NCI-H146 treated with DMSO at 0.1 percent for 48 hours (cell line): ENCODE results near the gene TMEM167B.
"Not testable (repeated sequence)": the region's sequence is repeated elsewhere in the genome, so short reads cannot be mapped to it uniquely, and the experiment has no call there.

Experiments used
- DNase-seq: peaks from one replicate; lab custom pipeline; 2025; ENCODE audit not compliant: unreplicated experiment; lab: John Stamatoyannopoulos, UW

TMEM167B gene

DNA sequence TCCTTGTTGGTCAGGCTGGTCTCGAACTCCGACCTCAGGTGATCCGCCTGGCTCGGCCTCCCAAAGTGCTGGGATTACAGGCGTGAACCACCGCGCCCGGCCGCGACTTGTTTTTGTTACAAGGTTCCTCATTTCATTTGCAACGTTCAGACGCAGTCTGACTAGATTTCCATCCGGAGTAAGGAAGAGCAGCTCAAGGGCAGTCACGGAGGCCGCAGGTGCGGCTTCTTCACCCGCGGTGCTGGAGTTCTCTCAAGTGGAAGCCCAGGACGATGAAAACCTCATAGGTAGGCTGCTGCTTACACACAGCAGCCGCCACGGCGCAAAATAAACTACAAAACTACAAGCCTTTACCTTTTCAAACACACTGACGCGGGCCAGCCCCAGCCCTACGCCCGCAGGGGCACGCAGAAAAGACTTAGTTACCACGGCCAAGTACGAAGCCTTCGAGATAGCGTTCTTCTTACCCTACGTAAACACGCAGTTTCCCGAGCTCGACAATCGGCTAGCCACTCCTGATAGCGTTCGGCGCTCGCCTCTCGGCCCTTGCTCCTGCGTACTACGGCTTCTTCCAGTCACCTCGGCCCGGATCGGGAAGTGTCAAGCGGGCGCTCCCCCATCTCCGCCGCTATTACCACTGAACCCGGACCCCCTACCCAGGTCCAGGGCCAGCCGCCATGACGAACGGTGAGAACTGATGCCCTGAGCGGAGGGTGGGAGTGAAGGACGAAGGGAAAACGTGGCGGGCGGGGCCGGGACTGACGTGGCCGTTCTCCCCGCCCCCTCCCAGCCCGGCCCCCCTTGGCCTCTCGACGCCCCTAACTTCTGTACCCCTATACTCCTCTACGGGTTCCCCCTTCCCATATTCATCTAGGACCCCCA lies at the start of gene TMEM167B:
Gene TMEM167B, plus strand, starts transcription at position 569 of the 882 bp plus-strand sequence. Its CDS starts 109 bp downstream, at position 678.
- DNase-seq = peak; percentile 73

- no peak for DNase-seq
These were observed 49.5 kb upstream of the TMEM167B start for GRCh38 chr1:109040989-109041620.

DNA sequence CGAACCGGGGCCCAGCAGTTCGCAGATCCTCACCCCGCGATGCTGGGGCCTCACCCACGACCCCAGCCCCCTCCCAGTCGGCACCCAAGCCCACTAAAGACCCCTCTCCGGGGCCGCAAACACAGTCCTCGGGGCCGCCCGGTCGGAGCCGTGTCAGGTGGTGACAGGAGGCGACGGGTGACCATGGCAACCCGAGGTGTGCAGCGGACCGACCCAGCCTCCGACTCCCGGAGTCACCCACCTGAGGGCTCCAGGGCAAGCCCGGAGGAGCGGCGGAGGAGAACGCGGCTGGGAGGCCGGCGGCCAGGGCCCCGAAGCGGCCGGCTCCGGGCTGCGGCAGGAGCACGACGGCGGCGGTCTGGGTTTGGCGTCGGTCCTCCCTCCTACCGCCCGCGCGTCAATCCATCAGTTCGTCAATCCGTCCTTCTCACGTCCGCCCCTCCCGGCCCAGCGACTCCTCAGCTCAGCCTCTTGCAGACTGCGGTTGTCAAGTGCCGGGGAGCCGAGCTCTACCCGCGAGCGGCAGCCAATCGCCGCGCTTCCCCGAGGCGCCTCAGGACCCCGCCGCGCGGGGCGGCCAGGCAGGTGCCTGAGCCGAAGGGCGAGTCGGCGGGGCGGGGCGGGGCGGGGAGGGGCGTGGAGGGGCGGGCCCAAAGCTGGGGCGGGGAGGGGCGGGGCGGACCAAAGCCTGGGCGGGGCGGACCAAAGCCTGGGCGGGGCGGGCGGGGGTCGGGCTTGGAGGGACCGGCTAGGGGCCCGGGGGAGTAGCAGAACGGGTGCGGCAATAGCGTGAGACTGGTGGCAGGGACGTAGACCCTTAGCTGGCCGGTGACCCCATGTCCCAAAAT lies 48.7 kb upstream of the TMEM167B start, which contains the start of gene WDR47:
Gene WDR47, minus strand, starts transcription at position 482 of the 848 bp plus-strand sequence. CDS start 18,590 bp downstream, outside the sequence.
- peak; percentile 86 for DNase-seq

GRCh38 chr1:109045595-109045994 lies 45.0 kb upstream of the TMEM167B start:
- DNase-seq = no peak

DNA sequence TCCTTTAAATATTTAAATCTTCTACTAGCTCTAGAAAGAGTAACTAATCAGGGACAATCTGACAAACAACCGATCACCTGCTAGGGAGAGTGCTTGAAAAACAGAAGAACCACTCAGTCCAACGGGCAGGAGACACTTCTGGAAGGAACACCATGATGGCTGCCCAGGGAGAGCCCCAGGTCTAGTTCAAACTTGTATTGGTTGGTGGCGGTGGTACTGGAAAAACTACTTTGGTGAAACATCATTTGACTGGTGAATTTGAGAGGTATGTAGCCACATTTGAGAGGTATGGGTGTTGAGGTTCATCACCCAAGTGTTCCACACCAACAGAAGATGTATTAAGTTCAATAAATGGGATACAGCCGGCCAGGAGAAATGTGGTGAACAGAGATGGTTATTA lies 43.9 kb upstream of the TMEM167B start:
- DNase-seq = no peak

GRCh38 chr1:109047339-109047738 lies 43.2 kb upstream of the TMEM167B start:
- no peak for DNase-seq

- DNase-seq = no peak
These were observed 42.2 kb upstream of the TMEM167B start for GRCh38 chr1:109048335-109048734.

DNA sequence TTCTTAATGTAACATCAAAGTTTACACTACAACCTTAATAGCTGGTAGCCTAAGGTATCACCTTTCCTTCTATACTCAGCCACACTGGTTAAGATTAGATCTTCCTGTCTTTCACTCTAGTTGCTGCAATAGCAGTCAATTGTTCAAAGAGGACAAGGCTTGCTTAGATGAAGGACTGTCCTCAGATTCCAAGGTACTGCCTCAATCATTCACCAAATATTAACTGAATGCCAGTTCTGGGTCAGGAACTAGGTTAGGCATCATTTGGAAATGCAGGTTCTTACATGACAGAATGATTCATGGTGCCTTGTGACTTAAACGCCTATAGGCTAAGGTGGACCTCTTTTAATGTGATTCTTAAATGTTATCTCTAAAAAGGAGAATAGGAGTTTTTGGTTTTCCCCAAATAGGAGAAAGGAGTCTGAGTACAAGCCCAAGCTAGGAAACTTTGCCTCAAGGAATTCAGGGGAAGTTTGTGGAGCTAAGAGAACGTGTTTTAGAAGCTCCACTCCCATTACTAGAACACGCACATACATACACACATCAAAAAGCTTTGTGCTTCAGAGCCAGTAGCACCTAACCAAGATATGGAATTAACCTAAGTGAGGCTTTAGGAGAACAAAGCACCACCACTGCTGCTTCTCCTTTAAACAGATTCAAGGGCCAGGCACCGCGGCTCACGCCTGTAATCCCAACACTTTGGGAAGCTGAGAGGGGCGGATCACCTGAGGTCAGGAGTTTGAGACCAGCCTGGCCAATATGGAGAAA lies 40.2 kb upstream of the TMEM167B start:
- no peak for DNase-seq

GRCh38 chr1:109052145-109052544 lies 38.4 kb upstream of the TMEM167B start:
- DNase-seq = not testable (repeated sequence)

DNA sequence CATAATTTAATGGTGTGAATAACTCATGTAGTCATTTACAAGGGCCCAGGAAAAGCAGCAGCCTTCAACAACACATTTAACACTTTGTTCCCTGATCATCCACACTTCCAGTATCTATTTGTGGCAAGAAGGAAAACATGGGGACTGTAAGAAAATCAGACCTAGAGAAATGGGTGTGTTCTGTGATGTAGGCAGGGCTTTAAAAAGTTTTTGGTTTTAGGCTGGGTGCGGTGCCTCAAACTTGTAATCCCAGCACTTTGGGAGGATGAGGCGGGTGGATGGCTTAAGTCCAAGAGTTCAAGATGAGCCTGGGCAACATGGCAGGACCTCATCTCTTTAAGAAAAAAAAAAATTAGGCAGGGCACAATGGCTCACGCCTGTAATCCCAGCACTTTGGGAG lies 34.5 kb upstream of the TMEM167B start:
- no peak for DNase-seq

DNA sequence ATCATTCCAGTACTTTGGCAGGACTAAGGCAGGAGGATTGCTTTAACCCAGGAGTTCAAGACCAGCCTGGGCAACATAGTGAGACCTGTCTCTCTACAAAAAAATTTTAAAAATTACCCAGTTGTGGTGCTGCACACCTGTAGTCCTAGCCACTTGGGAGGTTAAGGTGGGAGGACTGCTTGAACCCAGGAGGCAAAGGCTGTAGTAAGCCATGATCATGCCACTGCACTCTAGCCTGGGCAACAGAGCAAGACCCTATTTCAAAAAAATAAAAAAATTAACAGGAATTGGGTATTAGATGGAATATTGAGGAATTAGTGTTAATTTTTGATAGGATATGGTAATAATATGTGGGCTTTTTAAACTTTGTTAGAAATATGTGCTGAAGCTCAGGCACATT lies 31.5 kb upstream of the TMEM167B start:
- DNase-seq = no peak

- no peak for DNase-seq
These were observed 29.9 kb upstream of the TMEM167B start for GRCh38 chr1:109060707-109061106.

DNA sequence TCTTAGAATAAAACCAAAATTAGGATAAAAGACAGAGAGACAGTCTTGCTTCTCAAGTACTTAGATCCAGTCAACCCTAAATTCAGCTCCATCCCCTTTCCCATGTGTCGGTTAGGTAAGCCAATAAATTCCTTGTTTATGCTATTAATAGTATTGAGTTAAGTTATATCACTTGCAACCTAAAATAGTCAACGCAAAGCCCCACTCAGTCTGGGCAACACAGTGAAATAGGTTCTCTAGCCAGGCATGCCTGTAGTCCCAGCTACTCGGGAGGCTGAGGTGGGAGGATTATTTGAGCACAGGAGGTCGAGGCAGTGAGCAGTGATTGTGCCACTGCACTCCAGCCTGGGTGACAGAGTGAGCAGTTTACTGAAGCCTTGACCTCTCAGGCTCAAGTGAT lies 29.4 kb upstream of the TMEM167B start:
- no peak for DNase-seq

- no peak for DNase-seq
These were observed 25.4 kb upstream of the TMEM167B start for GRCh38 chr1:109065137-109065536.

- DNase-seq = no peak
These were observed 22.7 kb upstream of the TMEM167B start for GRCh38 chr1:109067883-109068282.

DNA sequence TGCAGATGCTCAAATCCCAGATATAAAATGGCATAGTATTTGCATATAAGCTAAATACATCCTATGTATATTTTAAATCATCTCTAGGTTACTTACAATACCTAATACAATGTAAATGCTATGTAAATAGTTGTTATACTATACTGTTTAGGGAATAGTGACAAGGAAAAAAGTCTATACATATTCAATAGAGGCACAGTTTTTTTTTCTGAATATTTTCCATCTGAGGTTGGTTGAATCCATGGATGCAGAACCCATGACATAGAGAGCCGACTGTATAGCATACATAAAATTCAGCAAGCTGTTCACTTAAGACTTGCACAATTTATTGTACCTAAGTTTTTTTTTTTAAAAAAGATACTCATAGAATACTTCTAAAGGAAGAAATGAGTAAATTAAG lies 21.3 kb upstream of the TMEM167B start:
- DNase-seq = no peak

DNA sequence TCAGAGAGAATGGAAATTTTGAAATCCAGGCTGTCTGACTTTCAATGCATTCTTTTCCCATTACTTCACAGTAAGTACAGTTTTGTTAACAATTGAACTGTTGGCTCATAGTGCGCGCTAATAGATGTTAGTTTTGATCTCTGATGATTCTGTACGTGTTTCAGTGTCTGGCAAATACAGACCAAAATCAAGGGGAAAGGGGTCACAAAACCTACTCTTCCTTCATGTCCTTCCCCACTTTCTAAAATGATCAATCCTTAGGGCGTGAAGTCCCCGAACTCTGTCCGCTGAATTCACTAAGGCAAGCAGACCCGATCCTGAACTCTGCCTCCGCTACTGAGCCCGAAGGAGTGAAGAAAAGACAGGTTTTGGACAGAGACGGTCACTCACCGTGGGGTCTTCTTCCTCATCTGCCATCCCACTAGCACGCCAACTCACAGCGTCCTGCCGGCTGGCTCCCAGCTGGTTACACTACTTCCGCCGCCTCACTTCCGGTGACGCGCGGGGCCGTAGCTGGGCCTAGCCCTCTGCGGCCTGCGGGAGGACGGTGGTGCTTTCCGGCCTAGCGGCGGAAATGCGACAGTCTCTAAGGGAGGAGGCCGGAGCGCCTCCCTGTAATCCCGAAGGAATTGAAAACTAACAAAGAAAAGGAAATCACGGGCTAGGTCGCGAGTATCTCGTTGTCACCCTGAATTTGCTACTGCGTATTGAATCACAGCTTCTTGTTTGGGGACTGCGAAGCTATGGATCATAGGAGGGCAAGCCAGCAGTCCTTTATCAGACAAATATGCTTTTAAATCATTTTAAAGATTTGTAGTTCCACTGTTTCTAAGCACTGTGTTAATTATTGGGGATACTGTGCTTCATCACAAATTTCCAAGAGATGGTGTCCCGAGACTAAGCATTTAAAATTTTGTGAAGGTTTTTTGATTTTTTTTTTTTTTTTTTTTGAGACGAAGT lies 14.8 kb upstream of the TMEM167B start, which contains the start of gene TAF13:
Gene TAF13, minus strand, starts transcription at position 473 of the 960 bp plus-strand sequence. Its CDS starts 56 bp downstream, at position 417.
- DNase-seq = peak; percentile 85

DNA sequence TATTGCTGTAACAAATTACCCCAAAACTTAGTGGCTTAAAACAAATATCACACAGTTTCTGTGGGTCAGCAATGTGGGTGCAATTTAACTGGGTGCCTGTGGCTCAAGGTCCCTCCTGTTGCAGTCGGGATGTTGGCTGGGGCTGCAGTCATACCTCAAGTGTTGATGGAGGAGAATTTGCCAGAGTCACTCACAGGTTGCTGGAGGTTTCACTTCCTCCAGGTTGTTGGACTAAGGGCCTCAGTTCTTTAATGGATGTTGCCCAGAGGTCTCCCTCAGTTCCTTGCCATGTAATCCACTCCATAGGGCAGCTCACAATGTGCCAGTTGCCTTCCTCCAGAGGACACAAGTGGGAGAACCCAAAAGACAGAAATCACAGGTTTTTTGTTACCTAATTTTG lies 12.2 kb upstream of the TMEM167B start:
- no peak for DNase-seq

DNA sequence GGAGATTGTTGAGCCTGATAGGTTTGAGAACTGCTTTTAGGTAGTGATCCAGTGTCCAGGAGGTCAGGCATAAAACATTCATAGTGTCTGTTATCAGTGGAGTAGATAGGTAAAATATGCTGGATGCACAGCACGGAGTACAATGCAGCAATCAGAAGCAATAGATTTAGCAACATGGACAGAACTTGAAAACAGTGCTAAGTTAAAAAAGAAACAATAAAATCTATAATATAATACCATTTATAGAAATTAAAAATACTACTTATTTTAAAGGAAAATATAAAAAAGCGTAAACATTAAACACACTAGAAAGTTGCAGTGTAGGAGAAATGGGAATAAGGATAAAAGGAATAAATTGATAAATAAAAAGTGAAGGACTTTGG lies 11.3 kb upstream of the TMEM167B start:
- DNase-seq = no peak
